GM10248 (cell line): ENCODE measurements around the gene PRKCA.
"Not testable (repeated sequence)": the region's sequence is repeated elsewhere in the genome, so short reads cannot be mapped to it uniquely, and the experiment has no call there.

ENCODE experiments used
- CTCF ChIA-PET: fragments of 300-600 bp; sonication (Branson Sonifier 250); formaldehyde crosslinking; extraction: SDS; loops from one replicate; lab custom pipeline; 2021; ENCODE audit warnings: antibody characterized with exemption; lab: Yijun Ruan, JAX
- POLR2A ChIA-PET: fragments of 350-650 bp; sonication (Branson Sonifier 250); formaldehyde crosslinking; extraction: SDS; loops from one replicate; lab custom pipeline; 2020; ENCODE audit warnings: antibody characterized with exemption; lab: Yijun Ruan, JAX
- DNase-seq: peaks from one replicate; pipeline ENCODE4 v3.0.0; 2012; ENCODE audit errors: extremely low spot score
- CTCF ChIP-seq: IDR thresholded peaks from 2 replicates; pipeline ENCODE4 v1.5.1; 2012; ENCODE audit warnings: mild to moderate bottlenecking, low read depth; ENCODE audit errors: extremely low read depth, missing control alignments, control extremely low read depth

The PRKCA gene

GRCh38 chr17:66485309-66485947 is 183.0 kb downstream of the PRKCA start:
- TF ChIP-seq CTCF: no peak
- CTCF ChIA-PET: interaction anchor here (0.7 to 1.9 kb wide), 5 partner anchors 9 to 155 kb away, joined by 3 to 4 read pairs (median 3); no protein-coding TSS in a partner anchor
- no peak for DNase-seq
- POLR2A ChIA-PET: no interaction called here

- DNase-seq: no peak
- TF ChIP-seq CTCF: no peak
- ChIA-PET CTCF (no interaction called here), POLR2A (no interaction called here)
These were observed 184.7 kb downstream of the PRKCA start for GRCh38 chr17:66487121-66487520.

GRCh38 chr17:66487981-66488468 is 185.6 kb downstream of the PRKCA start:
- DNase-seq: no peak
- ChIA-PET POLR2A (no interaction called here), CTCF (interaction anchor here (1.2 kb wide), 1 partner anchor 121 kb away, joined by 3 read pairs; no protein-coding TSS in a partner anchor)

GRCh38 chr17:66488864-66489263 is 186.5 kb downstream of the PRKCA start:
- no peak for DNase-seq
- no peak for TF ChIP-seq CTCF
- CTCF ChIA-PET: interaction anchor here (1.2 kb wide), 1 partner anchor 120 kb away, joined by 3 read pairs; no protein-coding TSS in a partner anchor
- POLR2A ChIA-PET: no interaction called here

More at GRCh38 chr17:66487981-66488468, 185.6 kb downstream of the PRKCA start:
- no peak for TF ChIP-seq CTCF

- DNase-seq, POLR2A ChIA-PET, CTCF ChIA-PET: not testable (repeated sequence)
These were observed 187.2 kb downstream of the PRKCA start for GRCh38 chr17:66489576-66489975.

- ChIA-PET POLR2A (no interaction called here), CTCF (no interaction called here)
- TF ChIP-seq CTCF: no peak
- DNase-seq: no peak
These were observed 188.8 kb downstream of the PRKCA start for GRCh38 chr17:66491213-66491612.

GRCh38 chr17:66491665-66492064 is 189.3 kb downstream of the PRKCA start:
- DNase-seq: no peak
- no peak for TF ChIP-seq CTCF
- POLR2A ChIA-PET: no interaction called here
- CTCF ChIA-PET: no interaction called here
